Psoas muscle (tissue), 8 donors: ENCODE measurements around the gene PUM1. TPM values are rescaled to one million over a fixed set of nuclear protein-coding genes. Genes with fewer than 3 reads are reported as not detected.
A peak's percentile ranks its signal among the peaks of the same experiment; 100 is the strongest.
"Not testable (repeated sequence)": the region's sequence is repeated elsewhere in the genome, so short reads cannot be mapped to it uniquely, and the experiment has no call there.

Experiments
- ATAC-seq, 4 donors: fragments of 200-7000 bp; cut with Tn5 transposase; one replicate each; pipeline ENCODE4 v1.9.1; 2020; ENCODE audit warnings: moderate library complexity in 3 of 4, mild to moderate bottlenecking in 2 of 4
- DNase-seq, 2 donors: peaks; one replicate each; pipeline ENCODE4 v3.0.0-alpha.2; 2020
- H3K27ac ChIP-seq: fragments of 200-600 bp; one replicate; pipeline ENCODE4 v1.8.0; 2022
- H3K27me3 ChIP-seq, 3 donors: fragments of 200-600 bp in 1 of 3; one replicate each; pipeline versions ENCODE4 v1.6.1 to v1.8.0; 2013 to 2022; ENCODE audit warnings: low read length in 2 of 3, mild to moderate bottlenecking in 2 of 3, moderate library complexity in 1 of 3; ENCODE audit not compliant: insufficient read depth in 3 of 3
- H3K36me3 ChIP-seq, 2 donors: fragments of 200-600 bp in 1 of 2; one replicate each; pipeline versions ENCODE4 v1.6.1 to v1.8.0; 2013 to 2022; ENCODE audit warnings: low read depth in 1 of 2, mild to moderate bottlenecking in 1 of 2, moderate library complexity in 1 of 2; ENCODE audit not compliant: insufficient read depth in 1 of 2
- H3K4me1 ChIP-seq: fragments of 200-600 bp; one replicate; pipeline ENCODE4 v1.8.0; 2022
- H3K4me3 ChIP-seq: fragments of 200-600 bp; one replicate; pipeline ENCODE4 v1.8.0; 2022; ENCODE audit warnings: mild to moderate bottlenecking
- H3K9me3 ChIP-seq: fragments of 200-600 bp; one replicate; pipeline ENCODE4 v1.8.0; 2022
- CTCF ChIP-seq: fragments of 200-600 bp; IDR thresholded peaks from one replicate; pipeline ENCODE4 v1.8.0; 2022; ENCODE audit warnings: antibody characterized with exemption
- WGBS, 3 donors: extraction: QIAGEN DNeasy Blood & Tissue Kit; methylation state at CpG; one replicate each; pipeline versions ENCODE4 v1.1.6 to v1.1.7; 2013; 5-methylcytosine and 5-hydroxymethylcytosine counted together
- intact Hi-C, 2 donors: fragments of 100-400 bp; cut with DNase I; formaldehyde crosslinking; loops; one replicate each; pipeline versions ENCODE4 v1.11.0 to v1.14.2; 2022
- polyA plus RNA-seq, 3 donors: library from polyadenylated mRNA; stranded (reverse); fragments of 200-250 nt; gene quantifications; one replicate each; pipeline ENCODE4 v1.2.3, GENCODE V29; 2013
- total RNA-seq, 4 donors: library from RNA; stranded (reverse); fragmentation: NEBNext Ultra II Directional in 2 of 4; extraction: Animal tissue kit (Norgen Biotek cat#: 25700) in 2 of 4; gene quantifications; one replicate each; pipeline versions ENCODE4 v1.2.1 to v1.2.4, GENCODE V29; 2021 to 2023
- donor health status: healthy with polysubstance abuse.
- donor health status: DM: no; HTN: no; CAD: no; lungs with moderate emphysema.
- donor health status: Bipolar disorder and iron deficiency.
- donor health status: healthy.
- donor health status: DM: yes; HTN: yes; CAD: no.
- donor health status: DM: no; HTN: no; CAD: no.
- donor health status: DM: no; HTN: no; CAD: no.
- donor health status: DM: yes; HTN: yes; CAD: no.

The PUM1 gene
- total and polyA plus RNA-seq, 7 donors = 16.8 to 93.4 (median 80.0) TPM

- Histone ChIP-seq H3K9me3 (no peaks in the 10 kb centered on the region), H3K36me3 (peaks cover 0 to 14% of the 10 kb centered on the region in 2 donors), H3K4me1 (peaks cover 68% of the 10 kb centered on the region), H3K27ac (no peak overlapping the region), H3K4me3 (no peak overlapping the region), H3K27me3 (no peaks in the 10 kb centered on the region)
- 59 to 75% (median 64%) methylated on average over 3 of the region's 3 CpGs for WGBS, 3 donors
- DNase-seq = no peak
- TF ChIP-seq CTCF = no peak
- no peak for ATAC-seq
- intact Hi-C loops = no loop called here
Observed at GRCh38 chr1:31040038-31040437, 25.5 kb downstream of the PUM1 start.

- H3K27ac ChIP-seq = peak overlapping the region; percentile 69
- 41 to 67% (median 52%) methylated on average over 5 of the region's 5 CpGs for WGBS, 3 donors
- not testable (repeated sequence) for H3K9me3 ChIP-seq, H3K27me3 ChIP-seq, DNase-seq, H3K36me3 ChIP-seq, H3K4me3 ChIP-seq
- ATAC-seq = peak; percentile 45 to 50 (median 46)
- intact Hi-C loops = loop anchor here in 1 of 2 donors (10.0 kb wide), 1 partner anchor 54 kb away; no protein-coding TSS in a partner anchor
- peaks cover 79% of the 10 kb centered on the region for H3K4me1 ChIP-seq
Observed at GRCh38 chr1:31038935-31039334, 26.6 kb downstream of the PUM1 start.

GRCh38 chr1:31038360-31038759 is 27.2 kb downstream of the PUM1 start:
- 51 to 65% (median 58%) methylated on average over 5 of the region's 5 CpGs for WGBS, 3 donors
- ATAC-seq (peak; percentile 72 to 84 (median 81)), DNase-seq (no peak)
- Histone ChIP-seq H3K4me3 (no peak overlapping the region), H3K36me3 (peaks cover 0 to 3% of the 10 kb centered on the region in 2 donors), H3K9me3 (no peaks in the 10 kb centered on the region), H3K27ac (peak overlapping the region; percentile 69), H3K27me3 (no peaks in the 10 kb centered on the region), H3K4me1 (peaks cover 78% of the 10 kb centered on the region)
- intact Hi-C loops = loop anchor here in 1 of 2 donors (10.0 kb wide), 1 partner anchor 54 kb away; no protein-coding TSS in a partner anchor
- no peak for TF ChIP-seq CTCF

- DNase-seq (no peak), ATAC-seq (no peak)
- no peak overlapping the region for H3K4me3 ChIP-seq
- no peak overlapping the region for H3K27ac ChIP-seq
- 80 to 89% (median 84%) methylated on average over 8 of the region's 8 CpGs for WGBS, 3 donors
- intact Hi-C loops = loop anchor here in 1 of 2 donors (10.0 kb wide), 1 partner anchor 52 kb away; no protein-coding TSS in a partner anchor
- no peak for TF ChIP-seq CTCF
- no peaks in the 10 kb centered on the region for H3K27me3 ChIP-seq
- peaks cover 68% of the 10 kb centered on the region for H3K4me1 ChIP-seq
- no peaks in the 10 kb centered on the region for H3K9me3 ChIP-seq
- no peaks in the 10 kb centered on the region for H3K36me3 ChIP-seq
Observed at GRCh38 chr1:31036749-31037500, 28.6 kb downstream of the PUM1 start.

- Histone ChIP-seq H3K9me3 (no peaks in the 10 kb centered on the region), H3K36me3 (no peaks in the 10 kb centered on the region), H3K27me3 (no peaks in the 10 kb centered on the region), H3K4me3 (no peak overlapping the region), H3K4me1 (peaks cover 58% of the 10 kb centered on the region), H3K27ac (no peak overlapping the region)
- ATAC-seq (no peak), DNase-seq (no peak)
- 77 to 86% (median 79%) methylated on average over 5 of the region's 5 CpGs for whole genome bisulfite sequencing, 3 donors
- intact Hi-C loops = loop anchor here in 1 of 2 donors (10.0 kb wide), 1 partner anchor 49 kb away; no protein-coding TSS in a partner anchor
- no peak for TF ChIP-seq CTCF
Observed at GRCh38 chr1:31033598-31033997, 31.9 kb downstream of the PUM1 start.
